Right kidney (tissue), 1 donor: ENCODE measurements around the gene SRR.

ENCODE experiments used
- DNase-seq: peaks from one replicate; pipeline ENCODE4 v3.0.0-alpha.2; 2016

SRR gene

GRCh38 chr17:2371183-2372130 lies 67.7 kb downstream of the SRR start:
- no peak for DNase-seq

GRCh38 chr17:2372180-2372579 lies 68.4 kb downstream of the SRR start:
- DNase-seq, result no peak

DNA sequence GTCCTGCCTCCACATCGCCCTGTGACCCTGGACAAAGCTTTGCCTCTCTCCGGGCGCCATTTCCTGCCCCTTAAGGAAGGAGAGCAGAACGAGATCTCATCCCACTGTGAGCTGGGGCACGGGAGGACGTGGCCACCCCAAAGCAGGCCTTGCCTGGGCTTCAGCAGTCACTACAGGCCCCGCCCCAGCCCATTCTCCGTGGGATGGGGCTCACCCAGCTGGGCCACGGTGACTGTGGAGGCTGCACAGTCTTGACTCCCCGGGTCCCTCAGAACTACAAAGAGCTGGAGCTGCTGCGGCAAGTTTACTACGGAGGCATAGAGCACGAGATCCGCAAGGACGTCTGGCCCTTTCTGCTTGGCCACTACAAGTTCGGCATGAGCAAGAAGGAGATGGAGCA lies 68.9 kb downstream of the SRR start:
- DNase-seq, result no peak

DNA sequence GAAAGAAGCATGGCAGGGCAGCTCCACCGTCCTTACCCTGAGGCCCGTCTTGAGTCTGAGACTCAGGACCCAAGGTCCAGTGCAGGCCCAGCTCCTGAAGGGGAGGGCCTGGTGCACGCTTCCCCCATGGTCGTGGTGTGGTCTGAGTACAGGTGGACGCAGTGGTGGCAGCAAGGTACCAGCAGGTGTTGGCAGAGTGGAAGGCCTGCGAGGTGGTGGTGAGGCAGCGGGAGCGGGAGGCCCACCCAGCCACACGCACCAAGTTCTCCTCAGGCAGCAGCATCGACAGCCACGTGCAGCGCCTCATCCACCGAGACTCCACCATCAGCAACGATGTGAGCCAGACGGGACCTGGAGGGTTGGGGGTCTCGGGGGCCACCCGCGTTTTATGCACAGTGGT lies 69.4 kb downstream of the SRR start:
- DNase-seq, result no peak
